Measurements from ENCODE around the gene TRABD2B.

The TRABD2B gene

DNA sequence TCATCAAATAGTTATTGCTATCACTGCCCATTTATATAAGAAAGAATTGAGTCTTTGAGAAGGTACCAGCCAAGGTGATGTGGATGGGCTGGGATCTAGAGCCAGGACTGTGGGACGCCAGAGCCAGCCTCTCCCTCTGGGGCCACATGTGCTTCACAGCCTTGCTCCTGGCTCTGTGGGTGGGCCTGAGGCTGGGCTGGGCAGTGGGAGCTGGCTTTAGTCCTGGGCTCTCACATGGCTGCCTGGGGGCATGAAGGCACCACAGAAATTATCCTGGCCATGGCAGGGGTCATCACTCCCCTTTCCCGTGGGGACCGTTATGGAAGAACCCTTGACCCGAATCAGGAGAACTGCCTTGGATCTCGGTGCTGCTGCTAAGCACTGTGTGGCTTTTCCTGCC is 203.1 kb downstream of the TRABD2B start:
- no peak for TF ChIP-seq Cebpa-rat (IDR thresholded peaks at IDR 0.05)
- Histone ChIP-seq H3K4me1 (no peaks in the 10 kb centered on the region), H3K4me2 (no peak overlapping the region), H3K36me3 (no peaks in the 10 kb centered on the region), H3K27ac (no peak overlapping the region), H3K9me3 (replicated peaks in 1 of 11) (no peaks in the 10 kb centered on the region), H4K20me1 (0 out of 22 replicates have a peak, but pooled peaks cover 0 to 2% (median 0%) of the 10 kb centered on the region in 11 experiments), H3K9ac (no peak overlapping the region), H3K27me3 (no peaks in the 10 kb centered on the region), H3K4me3 (no peak overlapping the region)

DNA sequence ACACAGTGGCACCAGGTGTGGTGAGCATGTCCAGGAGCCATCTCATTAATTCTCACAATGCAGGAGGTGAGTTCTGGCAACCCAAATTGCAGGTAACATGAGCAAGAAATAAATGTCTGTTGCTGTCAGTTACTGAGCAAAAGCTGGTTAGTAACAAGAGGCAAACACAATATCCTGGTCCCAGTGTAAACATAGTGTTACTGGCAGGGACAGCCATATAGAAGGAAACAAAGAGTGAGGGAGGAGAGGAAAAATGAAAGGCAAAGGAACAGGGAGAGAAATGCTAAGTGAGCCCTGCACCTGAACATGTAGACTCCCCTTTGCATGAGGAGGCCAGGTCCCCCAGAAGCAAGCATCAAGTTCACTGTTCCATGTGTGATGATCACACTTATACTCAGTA is 203.6 kb downstream of the TRABD2B start:
- Histone ChIP-seq H3K4me1 (no peaks in the 10 kb centered on the region), H4K20me1 (0 out of 22 replicates have a peak, but pooled peaks cover 0 to 2% (median 0%) of the 10 kb centered on the region in 11 experiments), H3K36me3 (no peaks in the 10 kb centered on the region), H3K9me3 (replicated peaks in 1 of 11) (no peaks in the 10 kb centered on the region), H3K27me3 (no peaks in the 10 kb centered on the region), H3K27ac (no peak overlapping the region), H3K4me3 (no peak overlapping the region), H3K9ac (no peak overlapping the region), H3K4me2 (no peak overlapping the region)
- no peak for TF ChIP-seq Cebpa-rat (IDR thresholded peaks at IDR 0.05)

GRCh38 chr1:47792779-47793178 is 204.4 kb downstream of the TRABD2B start:
- H3K27me3 ChIP-seq: no peaks in the 10 kb centered on the region
- H3K4me3 ChIP-seq: no peak overlapping the region
- H3K36me3 ChIP-seq: no peaks in the 10 kb centered on the region
- H3K27ac ChIP-seq: no peak overlapping the region
- H3K9me3 ChIP-seq (replicated peaks in 1 of 11): no peaks in the 10 kb centered on the region
- no peaks in the 10 kb centered on the region for H4K20me1 ChIP-seq
- no peak overlapping the region for H3K4me2 ChIP-seq
- no peak for TF ChIP-seq Cebpa-rat (IDR thresholded peaks at IDR 0.05)
- H3K4me1 ChIP-seq: no peaks in the 10 kb centered on the region
- H3K9ac ChIP-seq: no peak overlapping the region

DNA sequence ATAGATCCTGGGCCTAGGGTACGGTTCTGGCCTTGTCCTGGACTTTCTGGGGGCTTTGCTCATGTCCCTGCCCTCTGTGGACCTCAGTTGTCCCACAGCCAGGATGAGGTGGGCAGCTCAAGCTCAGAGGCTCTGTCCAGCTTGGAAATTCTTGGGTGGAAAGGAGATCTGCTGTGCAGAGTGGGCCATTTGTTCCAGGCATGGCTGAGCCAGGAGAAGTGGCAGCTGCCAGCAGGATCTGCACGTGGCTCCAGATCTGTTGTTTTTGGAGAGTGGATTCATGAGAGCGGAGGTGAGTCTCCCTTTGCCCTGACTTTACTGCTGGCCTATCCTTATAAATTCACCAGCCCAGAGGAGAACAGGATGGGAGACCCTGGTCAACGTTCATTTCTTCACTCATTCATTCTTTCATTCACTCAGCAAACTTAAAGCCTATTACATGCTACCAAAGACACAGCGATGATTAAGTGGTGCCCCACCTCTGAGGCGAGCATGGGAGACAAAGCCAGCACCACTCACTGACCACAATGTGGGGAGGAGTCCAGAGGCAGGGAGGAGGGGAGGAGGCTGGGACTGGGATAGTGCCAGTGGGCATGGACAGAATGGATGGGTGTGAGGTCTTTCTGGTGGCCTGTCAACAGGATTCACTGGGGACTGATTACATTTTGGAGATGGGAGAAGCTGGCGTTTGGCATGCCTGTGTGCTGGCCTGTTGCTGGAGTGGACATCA is 205.1 kb downstream of the TRABD2B start:
- Histone ChIP-seq H3K4me1 (no peaks in the 10 kb centered on the region), H3K36me3 (no peaks in the 10 kb centered on the region), H3K27ac (no peak overlapping the region), H3K4me3 (no peak overlapping the region), H3K4me2 (no peak overlapping the region), H3K27me3 (no peaks in the 10 kb centered on the region), H3K9me3 (replicated peaks in 1 of 11) (no peaks in the 10 kb centered on the region), H4K20me1 (no peaks in the 10 kb centered on the region), H3K9ac (no peak overlapping the region)
- TF ChIP-seq Cebpa-rat (IDR thresholded peaks at IDR 0.05): no peak

DNA sequence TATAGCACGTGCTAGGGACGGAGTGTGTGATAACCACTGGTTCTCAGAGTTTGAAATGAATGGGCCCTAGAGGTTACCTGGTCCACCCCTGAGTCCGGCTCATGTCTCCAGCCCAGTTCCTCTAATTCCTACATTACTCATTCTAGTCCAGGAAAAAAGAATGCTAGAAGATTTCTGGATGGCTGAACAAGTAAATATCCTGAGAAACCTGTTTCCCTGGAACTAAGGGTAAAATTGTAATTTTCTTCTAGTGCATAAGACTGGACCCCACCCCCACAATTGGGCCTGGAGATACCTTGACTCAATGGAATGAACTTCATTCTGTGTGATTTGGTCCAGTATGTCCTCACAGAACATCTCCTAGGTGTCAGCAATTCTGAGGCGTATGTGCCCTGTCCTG is 208.4 kb downstream of the TRABD2B start:
- no peak for TF ChIP-seq Cebpa-rat (IDR thresholded peaks at IDR 0.05)
- no peak overlapping the region for H3K27ac ChIP-seq

DNA sequence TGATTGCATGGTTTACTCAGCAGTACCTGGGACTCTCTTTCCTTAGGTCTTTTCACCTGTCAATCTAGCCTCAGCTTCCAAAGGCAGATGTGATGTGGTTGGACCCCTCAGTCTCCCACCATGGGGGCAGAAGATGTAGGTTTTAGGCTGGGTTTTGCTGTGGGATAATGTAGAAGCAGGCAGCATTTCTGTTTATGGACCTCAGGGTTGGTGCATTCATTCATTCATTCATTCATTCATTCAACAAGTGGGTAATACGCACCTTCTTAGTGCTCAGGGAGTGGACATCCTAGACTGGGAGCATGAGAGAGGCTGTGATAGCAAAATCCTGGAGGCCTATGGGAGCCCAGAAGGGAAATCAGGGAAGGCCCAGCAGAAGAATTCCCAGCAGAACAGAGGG is 209.6 kb downstream of the TRABD2B start:
- H3K9me3 ChIP-seq (replicated peaks in 1 of 11): no peaks in the 10 kb centered on the region
- H3K9ac ChIP-seq: no peak overlapping the region
- no peak overlapping the region for H3K4me3 ChIP-seq
- no peaks in the 10 kb centered on the region for H3K27me3 ChIP-seq
- H3K27ac ChIP-seq: no peak overlapping the region
- no peaks in the 10 kb centered on the region for H3K36me3 ChIP-seq
- no peak overlapping the region for H3K4me2 ChIP-seq
- no peak for TF ChIP-seq Cebpa-rat (IDR thresholded peaks at IDR 0.05)
- no peaks in the 10 kb centered on the region for H3K4me1 ChIP-seq
- H4K20me1 ChIP-seq: no peaks in the 10 kb centered on the region

More for the DNA sequence above, 208.4 kb downstream of the TRABD2B start:
- H3K4me1 ChIP-seq: no peaks in the 10 kb centered on the region
- no peaks in the 10 kb centered on the region for H3K27me3 ChIP-seq
- no peak overlapping the region for H3K9ac ChIP-seq
- no peaks in the 10 kb centered on the region for H3K36me3 ChIP-seq
- no peaks in the 10 kb centered on the region for H3K9me3 ChIP-seq (replicated peaks in 1 of 11)
- H3K4me2 ChIP-seq: no peak overlapping the region
- H4K20me1 ChIP-seq: no peaks in the 10 kb centered on the region
- no peak overlapping the region for H3K4me3 ChIP-seq

- TF ChIP-seq Cebpa-rat (IDR thresholded peaks at IDR 0.05): no peak
- Histone ChIP-seq H3K9ac (no peak overlapping the region), H3K4me3 (no peak overlapping the region), H3K4me1 (no peaks in the 10 kb centered on the region), H3K4me2 (no peak overlapping the region), H3K27ac (no peak overlapping the region), H3K9me3 (replicated peaks in 1 of 11) (no peaks in the 10 kb centered on the region), H3K36me3 (no peaks in the 10 kb centered on the region), H4K20me1 (no peaks in the 10 kb centered on the region), H3K27me3 (no peaks in the 10 kb centered on the region)
These were observed 210.9 kb downstream of the TRABD2B start for GRCh38 chr1:47786316-47786715.

- no peak overlapping the region for H3K9ac ChIP-seq
- TF ChIP-seq Cebpa-rat (IDR thresholded peaks at IDR 0.05): no peak
These were observed 211.5 kb downstream of the TRABD2B start for GRCh38 chr1:47785561-47786271.

DNA sequence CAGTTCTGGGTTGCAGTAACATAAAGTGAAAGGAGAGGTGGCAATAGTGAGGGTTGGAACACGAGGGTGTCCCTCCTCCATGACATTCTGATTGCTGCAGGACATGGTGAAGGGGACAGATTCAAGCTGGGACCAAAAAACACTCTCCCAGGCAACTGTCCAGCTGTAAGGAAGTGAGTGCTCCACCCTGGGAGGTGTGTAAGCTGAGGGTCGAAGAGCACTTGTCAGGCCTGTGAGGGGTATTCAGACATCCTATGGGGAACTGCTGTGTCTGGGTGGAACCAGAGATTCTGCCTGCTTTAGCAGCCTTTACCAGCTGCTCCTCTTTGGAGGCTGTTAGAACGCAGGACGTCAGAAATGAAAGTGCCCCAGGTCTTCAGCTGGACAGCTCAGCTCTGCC is 212.1 kb downstream of the TRABD2B start:
- Histone ChIP-seq H3K36me3 (no peaks in the 10 kb centered on the region), H3K4me2 (no peak overlapping the region), H3K27me3 (no peaks in the 10 kb centered on the region), H3K27ac (no peak overlapping the region), H3K9ac (no peak overlapping the region), H3K4me3 (no peak overlapping the region), H3K4me1 (no peaks in the 10 kb centered on the region), H3K9me3 (replicated peaks in 1 of 11) (no peaks in the 10 kb centered on the region), H4K20me1 (no peaks in the 10 kb centered on the region)
- TF ChIP-seq Cebpa-rat (IDR thresholded peaks at IDR 0.05): no peak

More at GRCh38 chr1:47785561-47786271, 211.5 kb downstream of the TRABD2B start:
- no peaks in the 10 kb centered on the region for H3K4me1 ChIP-seq
- no peaks in the 10 kb centered on the region for H3K9me3 ChIP-seq (replicated peaks in 1 of 11)
- H4K20me1 ChIP-seq: no peaks in the 10 kb centered on the region
- H3K4me2 ChIP-seq: no peak overlapping the region
- no peak overlapping the region for H3K4me3 ChIP-seq
- H3K27me3 ChIP-seq: no peaks in the 10 kb centered on the region
- no peak overlapping the region for H3K27ac ChIP-seq
- no peaks in the 10 kb centered on the region for H3K36me3 ChIP-seq

DNA sequence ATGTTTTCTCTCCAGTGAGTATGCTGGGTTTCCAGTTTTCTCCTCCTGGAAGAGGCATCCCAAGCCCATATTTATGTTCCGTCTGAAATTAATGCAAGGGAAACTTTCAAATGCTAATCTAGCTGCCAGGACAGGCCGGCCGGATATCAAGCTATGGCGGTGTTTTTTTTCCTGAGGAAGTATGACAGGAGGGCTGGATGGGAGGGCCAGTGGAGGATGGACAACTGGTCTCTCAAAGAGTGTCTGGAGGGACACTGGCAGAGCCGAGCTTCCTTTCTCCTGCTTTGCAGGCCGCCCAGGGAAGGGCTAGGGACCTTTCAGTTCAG is 212.7 kb downstream of the TRABD2B start:
- Histone ChIP-seq H3K27ac (no peak overlapping the region), H3K9me3 (replicated peaks in 1 of 11) (no peaks in the 10 kb centered on the region), H3K4me2 (no peak overlapping the region), H3K27me3 (no peaks in the 10 kb centered on the region), H3K4me1 (no peaks in the 10 kb centered on the region), H3K36me3 (no peaks in the 10 kb centered on the region), H3K4me3 (no peak overlapping the region), H4K20me1 (no peaks in the 10 kb centered on the region), H3K9ac (no peak overlapping the region)
- no peak for TF ChIP-seq Cebpa-rat (IDR thresholded peaks at IDR 0.05)
